K562 (cell line): ENCODE measurements around the gene CDC42EP2. TPM values are rescaled to one million over a fixed set of nuclear protein-coding genes. Genes with fewer than 3 reads are reported as not detected.

Experiments used
- ZBTB40 ChIP-seq, 2 experiments: fragments of 450-650 bp in 1 of 2; sonication (generic) in 1 of 2; formaldehyde crosslinking in 1 of 2; IDR thresholded peaks; 2 replicates each; pipeline versions ENCODE4 v1.7.1 to v1.9.0; 2016 to 2022; ENCODE audit warnings: inconsistent platforms in 1 of 2, mild to moderate bottlenecking in 1 of 2, missing genetic modification reagents in 1 of 2
- ZNF408 ChIP-seq: fragments of 250-450 bp; sonication (Bioruptor Pico); IDR thresholded peaks from 2 replicates; pipeline ENCODE4 v1.4.0; 2020; ENCODE audit warnings: low read depth, mild to moderate bottlenecking, moderate library complexity
- polyA plus RNA-seq, 8 experiments: library from polyadenylated mRNA; depleted of rRNA in 4 of 8; stranded (reverse) in 5 of 8; unstranded in 3 of 8; fragments of >200 nt; fragmentation: Nextera tagmentation in 2 of 8; fragmentation: Illumina TruSeq in 1 of 8; extraction: Ambion mirVana in 2 of 8; extraction: Trizol in 1 of 8; gene quantifications; 2 replicates each; pipeline versions ENCODE4 v1.2.1 to v1.2.3, GENCODE V29; 2011 to 2014; ENCODE audit warnings: inconsistent platforms in 1 of 8, missing spikeins in 1 of 8
- total RNA-seq, 7 experiments: library from RNA; depleted of rRNA in 6 of 7; stranded (reverse); fragments of >200 nt in 6 of 7; fragmentation: Illumina TruSeq in 2 of 7; extraction: Trizol in 2 of 7; gene quantifications; 2 replicates each; pipeline versions ENCODE4 v1.2.1 to v1.2.3, GENCODE V29; 2011 to 2021; ENCODE audit warnings: low replicate concordance in 1 of 7

CDC42EP2 gene
- total and polyA plus RNA-seq, 9 of the 15 experiments (the other 6 are each of a cell fraction or from before 2014, with no cell fraction given) = 0.27 to 3.5 (median 0.83) TPM; not detected in 1

DNA sequence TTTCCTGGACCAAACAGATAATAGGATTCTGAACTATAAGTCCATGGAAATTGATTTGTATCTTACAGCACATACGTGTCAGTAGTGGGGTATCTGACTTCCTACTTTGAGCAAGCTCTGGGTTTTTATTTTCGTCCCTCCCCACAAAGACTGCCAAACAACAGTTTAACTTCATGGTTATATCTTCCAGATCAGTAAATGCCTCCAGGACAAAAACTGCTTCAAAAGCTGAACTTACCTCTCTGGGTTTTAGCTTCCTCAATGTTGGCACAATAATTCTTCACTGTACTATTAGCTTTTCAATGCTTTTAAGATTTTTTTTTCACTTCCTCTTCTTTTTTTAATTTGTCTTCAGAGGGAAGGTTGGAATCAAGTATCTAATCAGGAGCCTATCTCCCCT, 14.8 kb downstream of the CDC42EP2 start (continued):
- peak; percentile 41; the same call in 1 of the 2 replicates for TF ChIP-seq ZBTB40 (IDR thresholded peaks at IDR 0.05)
- no peak for TF ChIP-seq ZBTB40 (CRISPR knock-in tag; IDR thresholded peaks at IDR 0.05)
- no peak for TF ChIP-seq ZNF408 (CRISPR knock-in tag)
